ENCODE data around the gene RASD1. TPM values are rescaled to one million over a fixed set of nuclear protein-coding genes. Genes with fewer than 3 reads are reported as not detected.
A peak's percentile ranks its signal among the peaks of the same experiment; 100 is the strongest.

The RASD1 gene
- total and polyA plus RNA-seq, 3 experiments from 2014 or later, result 1.0 to 1.1 (median 1.0) TPM

DNA sequence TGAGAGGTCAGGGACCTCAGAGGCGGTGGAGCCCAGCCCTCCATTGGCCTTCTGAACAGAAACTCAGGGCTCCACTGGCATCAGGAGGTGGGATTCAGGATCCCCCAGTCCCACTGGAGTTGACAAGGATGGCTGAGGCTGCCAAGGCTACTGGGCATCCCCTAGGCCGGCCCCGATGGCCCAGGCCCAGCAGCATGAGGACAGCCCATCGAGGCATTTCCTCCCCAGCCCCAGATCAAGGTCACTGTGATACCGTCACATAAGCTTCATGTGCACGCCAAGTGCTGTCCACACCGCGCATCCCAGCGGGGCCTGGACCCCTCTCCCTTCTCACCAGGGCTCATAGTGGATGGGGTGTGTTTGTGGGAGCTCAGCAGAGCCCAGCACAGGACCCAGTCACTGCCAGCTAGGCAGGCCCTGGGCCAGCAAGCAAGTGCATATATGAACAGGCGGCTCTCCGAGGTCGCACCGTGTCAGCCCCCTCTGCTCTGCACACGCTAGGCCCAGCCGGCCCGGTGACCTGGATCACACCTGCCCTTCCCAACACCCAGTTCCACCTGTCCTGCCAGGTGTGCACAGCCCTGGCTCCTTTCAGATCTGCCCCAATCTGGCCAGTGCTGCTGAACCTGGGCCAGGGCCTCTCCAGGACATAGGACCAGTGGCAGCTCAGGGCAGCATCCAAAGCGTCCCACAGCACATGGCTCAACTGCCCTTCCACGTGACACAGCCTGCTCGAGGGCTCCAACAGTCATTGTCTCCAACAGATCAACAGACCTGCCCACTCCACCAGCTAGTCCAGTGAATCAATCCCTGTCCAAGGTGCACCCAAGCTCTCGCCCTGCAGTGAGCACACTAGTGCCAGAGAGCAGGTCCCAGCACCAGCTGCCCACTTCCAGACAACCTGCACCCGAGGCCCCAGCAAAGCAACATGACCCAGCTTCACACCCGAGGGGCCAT, 32.8 kb upstream of the RASD1 start:
- no peaks in the 10 kb centered on the region for H3K4me1 ChIP-seq (ENCODE audit: insufficient read depth, low read length)
- Mint-ChIP-seq H3K27ac (no peak overlapping the region), H3K36me3 (no peaks in the 10 kb centered on the region), H3K9me3 (no peaks in the 10 kb centered on the region), H3K4me3 (no peak overlapping the region), H3K4me1 (no peaks in the 10 kb centered on the region), H3K27me3 (no peaks in the 10 kb centered on the region)
- H3K36me3 ChIP-seq (ENCODE audit: insufficient read depth, low read length), result no peaks in the 10 kb centered on the region
- CTCF ChIA-PET, result no interaction called here
- no peak overlapping the region for H3K27ac ChIP-seq (ENCODE audit: low read depth, low read length)
- DNase-seq, result no peak
- H3K9me3 ChIP-seq (ENCODE audit: low read length), result no peaks in the 10 kb centered on the region
- no peaks in the 10 kb centered on the region for H3K27me3 ChIP-seq (ENCODE audit: insufficient read depth, low read length, poor library complexity, severe bottlenecking)
- no peak overlapping the region for H3K4me3 ChIP-seq (ENCODE audit: low read length)
- POLR2A ChIA-PET, result no interaction called here

DNA sequence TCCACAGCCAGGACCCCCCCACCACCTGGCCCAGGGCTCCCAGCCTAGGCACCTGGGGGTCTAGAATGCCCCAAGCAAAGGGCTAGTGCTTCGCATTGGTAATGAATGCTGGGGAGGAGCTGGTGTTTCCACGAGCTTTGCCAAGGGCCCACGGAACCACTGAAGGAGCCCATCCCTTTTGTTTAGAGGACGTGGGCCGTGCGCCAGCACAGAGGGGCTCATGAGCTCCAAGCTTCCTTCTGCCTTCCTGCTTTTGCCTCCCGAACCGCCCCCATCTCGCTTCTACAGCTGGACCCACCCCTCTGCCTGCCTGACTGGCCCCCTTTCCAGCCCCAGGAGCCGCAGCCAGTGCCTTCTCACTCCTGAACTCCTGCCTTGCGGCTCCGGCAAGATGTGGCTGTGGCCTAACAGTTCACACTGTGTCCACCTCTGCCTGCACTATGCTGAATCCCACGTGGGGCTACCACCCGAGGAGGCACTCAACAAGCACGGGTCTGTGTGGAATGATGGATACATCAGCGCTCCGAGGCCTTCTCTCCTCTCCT, 31.8 kb upstream of the RASD1 start:
- POLR2A ChIA-PET, result no interaction called here
- CTCF ChIA-PET, result no interaction called here

DNA sequence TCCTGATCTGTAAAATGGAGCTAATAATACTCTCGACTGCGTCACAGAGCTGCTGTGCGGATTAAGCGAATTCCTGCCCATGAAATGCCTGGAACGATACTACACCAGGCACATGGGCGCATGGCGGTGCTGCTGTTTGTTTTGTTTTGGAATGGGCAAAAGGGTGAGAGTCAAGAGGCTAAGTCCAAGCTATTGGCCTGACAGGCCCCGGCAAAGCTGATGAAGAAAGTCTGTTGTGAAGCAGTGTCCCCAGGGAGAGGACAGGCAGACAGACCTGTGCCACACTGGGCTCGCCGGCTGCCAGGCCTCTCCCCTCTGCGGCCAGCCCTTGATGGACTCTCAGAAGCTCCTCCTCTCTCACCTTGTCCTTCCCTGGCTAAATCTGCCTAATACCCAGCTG, 31.3 kb upstream of the RASD1 start:
- H3K4me3 Mint-ChIP-seq, result no peak overlapping the region
- Histone ChIP-seq H3K36me3 (ENCODE audit: insufficient read depth, low read length) (no peaks in the 10 kb centered on the region), H3K27me3 (ENCODE audit: insufficient read depth, low read length, poor library complexity, severe bottlenecking) (no peaks in the 10 kb centered on the region), H3K27ac (ENCODE audit: low read depth, low read length) (no peak overlapping the region), H3K9me3 (ENCODE audit: low read length) (no peaks in the 10 kb centered on the region), H3K4me3 (ENCODE audit: low read length) (no peak overlapping the region), H3K4me1 (ENCODE audit: insufficient read depth, low read length) (no peaks in the 10 kb centered on the region)
- DNase-seq, result no peak
- H3K4me1 Mint-ChIP-seq, result no peaks in the 10 kb centered on the region
- H3K27ac Mint-ChIP-seq, result no peak overlapping the region
- H3K9me3 Mint-ChIP-seq, result no peaks in the 10 kb centered on the region
- no peaks in the 10 kb centered on the region for H3K27me3 Mint-ChIP-seq
- ChIA-PET POLR2A (no interaction called here), CTCF (no interaction called here)
- H3K36me3 Mint-ChIP-seq, result no peaks in the 10 kb centered on the region

More for the DNA sequence above, 31.8 kb upstream of the RASD1 start:
- Mint-ChIP-seq H3K27me3 (no peaks in the 10 kb centered on the region), H3K36me3 (no peaks in the 10 kb centered on the region), H3K4me1 (no peaks in the 10 kb centered on the region), H3K9me3 (no peaks in the 10 kb centered on the region), H3K4me3 (no peak overlapping the region), H3K27ac (no peak overlapping the region)
- Histone ChIP-seq H3K9me3 (ENCODE audit: low read length) (no peaks in the 10 kb centered on the region), H3K27ac (ENCODE audit: low read depth, low read length) (no peak overlapping the region), H3K27me3 (ENCODE audit: insufficient read depth, low read length, poor library complexity, severe bottlenecking) (no peaks in the 10 kb centered on the region), H3K36me3 (ENCODE audit: insufficient read depth, low read length) (no peaks in the 10 kb centered on the region), H3K4me3 (ENCODE audit: low read length) (no peak overlapping the region), H3K4me1 (ENCODE audit: insufficient read depth, low read length) (no peaks in the 10 kb centered on the region)
- no peak for DNase-seq

DNA sequence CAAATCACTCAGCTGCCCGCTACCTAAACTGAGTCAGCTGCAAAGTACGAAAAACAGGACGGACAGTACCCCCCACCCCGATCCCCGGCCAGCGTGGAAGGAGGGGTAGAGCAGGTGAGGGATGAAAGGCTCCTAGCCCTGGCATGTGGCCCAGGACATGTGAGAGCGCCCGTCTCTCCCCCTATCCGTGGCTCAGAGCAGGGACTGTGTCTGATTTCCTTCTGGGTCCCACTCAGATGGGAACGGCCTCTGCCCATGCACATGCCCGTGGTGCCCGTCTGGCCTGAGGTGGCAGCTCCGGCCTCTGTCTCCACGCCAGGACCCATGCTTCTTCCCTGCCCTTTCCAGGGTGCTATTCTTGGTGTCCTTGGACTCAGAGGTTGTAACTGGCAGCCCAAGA, 30.2 kb upstream of the RASD1 start:
- no peaks in the 10 kb centered on the region for H3K27me3 ChIP-seq (ENCODE audit: insufficient read depth, low read length, poor library complexity, severe bottlenecking)
- no peaks in the 10 kb centered on the region for H3K4me1 ChIP-seq (ENCODE audit: insufficient read depth, low read length)
- no peak overlapping the region for H3K4me3 Mint-ChIP-seq
- H3K9me3 ChIP-seq (ENCODE audit: low read length), result no peaks in the 10 kb centered on the region
- no peak overlapping the region for H3K27ac Mint-ChIP-seq
- ChIA-PET CTCF (no interaction called here), POLR2A (no interaction called here)
- no peaks in the 10 kb centered on the region for H3K27me3 Mint-ChIP-seq
- peaks cover 0 to 1% (median 0%) of the 10 kb centered on the region in 3 donors for H3K36me3 Mint-ChIP-seq
- no peak overlapping the region for H3K27ac ChIP-seq (ENCODE audit: low read depth, low read length)
- H3K9me3 Mint-ChIP-seq, result no peaks in the 10 kb centered on the region
- DNase-seq, result no peak
- no peaks in the 10 kb centered on the region for H3K4me1 Mint-ChIP-seq
- H3K36me3 ChIP-seq (ENCODE audit: insufficient read depth, low read length), result no peaks in the 10 kb centered on the region
- no peak overlapping the region for H3K4me3 ChIP-seq (ENCODE audit: low read length)

DNA sequence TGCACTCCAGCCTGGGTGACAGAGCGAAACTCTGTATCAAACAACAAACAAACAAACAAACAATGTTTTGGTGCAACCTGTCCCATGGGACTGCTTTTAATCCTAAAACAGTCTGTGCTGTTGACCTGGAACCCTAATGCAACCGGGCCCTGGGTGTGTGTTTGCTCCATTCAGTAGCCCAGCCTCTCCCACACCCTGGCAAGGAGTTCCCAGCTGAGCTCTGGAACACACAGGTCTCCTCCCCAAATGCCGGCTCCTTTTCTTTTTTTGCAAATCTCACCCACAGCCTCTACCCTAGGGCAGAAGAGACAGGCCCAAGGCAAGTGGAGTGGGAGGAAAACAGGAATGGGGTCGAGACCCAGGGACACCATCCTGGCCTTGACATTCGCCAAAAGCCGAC, 29.8 kb upstream of the RASD1 start:
- Mint-ChIP-seq H3K9me3 (no peaks in the 10 kb centered on the region), H3K4me3 (no peak overlapping the region), H3K27me3 (no peaks in the 10 kb centered on the region), H3K27ac (no peak overlapping the region), H3K36me3 (peaks cover 0 to 4% (median 0%) of the 10 kb centered on the region in 3 donors), H3K4me1 (no peaks in the 10 kb centered on the region)
- no peaks in the 10 kb centered on the region for H3K36me3 ChIP-seq (ENCODE audit: insufficient read depth, low read length)
- POLR2A ChIA-PET, result no interaction called here
- no peak overlapping the region for H3K27ac ChIP-seq (ENCODE audit: low read depth, low read length)
- no peaks in the 10 kb centered on the region for H3K4me1 ChIP-seq (ENCODE audit: insufficient read depth, low read length)
- no peaks in the 10 kb centered on the region for H3K9me3 ChIP-seq (ENCODE audit: low read length)
- no peak overlapping the region for H3K4me3 ChIP-seq (ENCODE audit: low read length)
- no peaks in the 10 kb centered on the region for H3K27me3 ChIP-seq (ENCODE audit: insufficient read depth, low read length, poor library complexity, severe bottlenecking)
- DNase-seq, result no peak
- CTCF ChIA-PET, result no interaction called here

DNA sequence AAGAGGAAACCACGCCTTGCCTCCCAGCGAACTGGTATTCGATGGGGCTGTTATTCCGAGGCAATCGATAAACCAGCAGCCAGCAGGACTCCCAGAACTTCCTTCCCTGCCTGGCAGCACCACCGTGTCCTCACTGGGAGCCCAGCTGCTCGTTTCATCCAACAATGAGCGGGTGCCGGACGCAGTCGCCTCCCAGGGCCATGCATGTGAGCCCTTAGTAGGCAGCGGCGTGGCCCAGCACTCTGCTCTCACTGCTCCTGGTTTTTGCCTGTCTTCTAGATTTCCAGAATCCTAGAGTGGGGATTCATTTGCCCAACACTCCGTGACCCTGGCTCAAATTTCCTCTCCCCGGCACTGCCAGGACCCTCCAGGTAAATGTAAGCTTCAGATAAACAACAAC, 29.1 kb upstream of the RASD1 start:
- H3K9me3 Mint-ChIP-seq, result no peaks in the 10 kb centered on the region
- ChIA-PET CTCF (interaction anchor here (1.1 kb wide), 1 partner anchor 28 kb away, joined by 3 read pairs; no protein-coding TSS in a partner anchor), POLR2A (no interaction called here)
- no peak overlapping the region for H3K4me3 ChIP-seq (ENCODE audit: low read length)
- peaks cover 0 to 6% (median under 1%) of the 10 kb centered on the region in 3 donors for H3K36me3 Mint-ChIP-seq
- H3K4me3 Mint-ChIP-seq, result no peak overlapping the region
- no peak overlapping the region for H3K27ac ChIP-seq (ENCODE audit: low read depth, low read length)
- H3K36me3 ChIP-seq (ENCODE audit: insufficient read depth, low read length), result no peaks in the 10 kb centered on the region
- no peaks in the 10 kb centered on the region for H3K4me1 ChIP-seq (ENCODE audit: insufficient read depth, low read length)
- no peaks in the 10 kb centered on the region for H3K27me3 Mint-ChIP-seq
- DNase-seq, result no peak
- no peaks in the 10 kb centered on the region for H3K27me3 ChIP-seq (ENCODE audit: insufficient read depth, low read length, poor library complexity, severe bottlenecking)
- H3K27ac Mint-ChIP-seq, result no peak overlapping the region
- H3K9me3 ChIP-seq (ENCODE audit: low read length), result no peaks in the 10 kb centered on the region
- no peaks in the 10 kb centered on the region for H3K4me1 Mint-ChIP-seq

DNA sequence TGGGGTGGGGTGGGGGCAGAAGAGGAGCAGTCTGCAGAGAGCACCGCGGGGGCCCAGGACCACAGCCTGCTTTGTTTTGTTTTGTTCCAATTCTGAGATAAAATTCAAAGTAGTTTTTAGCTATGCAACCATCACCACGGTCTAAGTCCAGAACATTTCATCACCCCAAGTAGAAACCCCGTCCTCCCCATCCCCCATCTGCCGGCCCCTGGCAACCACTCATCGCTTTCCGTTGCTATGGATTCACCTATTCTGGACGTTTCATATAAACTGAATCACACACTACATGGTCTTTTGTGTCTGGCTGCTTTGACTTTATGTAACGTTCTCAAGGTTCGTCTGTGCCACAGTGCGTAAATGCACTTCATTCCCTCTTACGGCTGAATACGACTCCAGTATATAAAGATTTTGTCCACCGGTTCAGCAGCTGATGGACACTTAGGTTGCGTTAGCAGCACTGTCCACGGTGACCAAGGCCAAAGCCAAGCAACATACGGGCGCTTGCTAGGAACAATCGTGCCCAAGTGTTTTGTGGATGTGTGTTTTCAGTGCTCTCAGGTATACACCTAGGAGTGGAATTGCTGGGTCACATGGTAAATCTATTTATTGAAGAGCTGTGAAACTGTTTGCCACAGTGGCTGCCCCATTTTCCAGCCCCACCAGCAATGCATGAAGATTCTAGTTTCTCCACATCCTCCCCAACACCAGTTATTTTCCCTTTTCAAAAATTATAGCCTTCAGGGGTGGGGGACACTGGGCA, 27.7 kb upstream of the RASD1 start:
- Histone ChIP-seq H3K27me3 (ENCODE audit: insufficient read depth, low read length, poor library complexity, severe bottlenecking) (no peaks in the 10 kb centered on the region), H3K4me3 (ENCODE audit: low read length) (no peak overlapping the region), H3K4me1 (ENCODE audit: insufficient read depth, low read length) (no peaks in the 10 kb centered on the region), H3K9me3 (ENCODE audit: low read length) (no peaks in the 10 kb centered on the region), H3K36me3 (ENCODE audit: insufficient read depth, low read length) (no peaks in the 10 kb centered on the region), H3K27ac (ENCODE audit: low read depth, low read length) (no peak overlapping the region)
- H3K36me3 Mint-ChIP-seq, result peaks cover 0 to 9% (median 2%) of the 10 kb centered on the region in 3 donors
- CTCF ChIA-PET, result no interaction called here
- no peak for DNase-seq
- H3K4me3 Mint-ChIP-seq, result no peak overlapping the region
- peak overlapping the region in 1 of 8 donors; percentile 47 for H3K27ac Mint-ChIP-seq
- POLR2A ChIA-PET, result no interaction called here
- no peaks in the 10 kb centered on the region for H3K27me3 Mint-ChIP-seq
- H3K4me1 Mint-ChIP-seq, result no peaks in the 10 kb centered on the region
- H3K9me3 Mint-ChIP-seq, result no peaks in the 10 kb centered on the region

All from CD8-positive, alpha-beta memory T cell (primary cell).